Vein endothelial cell (primary cell): Measurements from ENCODE around the gene SNAP29. TPM values are rescaled to one million over a fixed set of nuclear protein-coding genes. Genes with fewer than 3 reads are reported as not detected.

Experiments used
- total RNA-seq: library from RNA; depleted of rRNA; stranded (reverse); fragments of >200 nt; gene quantifications from 2 replicates; pipeline ENCODE4 v1.2.3, GENCODE V29; 2012

The SNAP29 gene
- total RNA-seq, result 9.7 and 13.4 TPM in 2 replicates

DNA sequence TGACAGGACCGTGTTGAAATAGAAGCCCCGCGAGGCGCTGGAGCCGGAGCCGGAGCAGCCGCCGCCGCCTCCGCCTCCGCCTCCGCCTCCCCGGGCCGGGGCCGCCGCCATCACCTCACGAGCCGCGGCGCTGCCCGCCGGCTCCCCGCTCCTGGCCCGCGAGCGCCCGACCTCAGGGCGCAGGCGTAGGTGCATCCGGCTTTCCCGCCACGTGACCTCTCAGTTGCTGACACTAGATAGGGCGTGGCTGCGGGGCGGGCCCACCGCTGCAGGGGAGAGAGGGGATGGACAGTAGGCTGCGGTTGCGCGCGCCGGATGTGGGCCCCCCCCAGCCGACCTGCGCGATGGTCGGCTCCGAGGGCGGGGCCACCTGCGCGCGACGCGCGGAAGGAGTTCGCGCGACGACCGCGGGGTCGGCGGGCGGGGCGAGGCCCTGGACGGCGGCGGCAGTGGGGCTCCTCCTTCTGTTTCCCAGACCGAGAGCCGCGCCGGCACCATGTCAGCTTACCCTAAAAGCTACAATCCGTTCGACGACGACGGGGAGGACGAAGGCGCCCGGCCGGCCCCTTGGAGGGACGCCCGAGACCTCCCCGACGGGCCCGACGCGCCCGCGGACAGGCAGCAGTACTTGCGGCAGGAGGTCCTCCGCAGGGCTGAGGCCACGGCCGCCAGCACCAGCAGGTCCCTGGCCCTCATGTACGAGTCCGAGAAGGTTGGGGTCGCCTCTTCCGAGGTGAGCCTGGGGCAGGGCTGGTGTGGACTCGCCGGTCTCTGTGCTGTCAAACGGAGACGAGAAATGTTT is at the start of gene SNAP29, which contains the start of gene PI4KA:
SNAP29 (plus strand) TSS at position 393 of the 802 bp plus-strand sequence; CDS start at position 497, 104 bp downstream.
PI4KA (minus strand) TSS at position 197 of the 802 bp plus-strand sequence; CDS start at position 111, 86 bp downstream.

DNA sequence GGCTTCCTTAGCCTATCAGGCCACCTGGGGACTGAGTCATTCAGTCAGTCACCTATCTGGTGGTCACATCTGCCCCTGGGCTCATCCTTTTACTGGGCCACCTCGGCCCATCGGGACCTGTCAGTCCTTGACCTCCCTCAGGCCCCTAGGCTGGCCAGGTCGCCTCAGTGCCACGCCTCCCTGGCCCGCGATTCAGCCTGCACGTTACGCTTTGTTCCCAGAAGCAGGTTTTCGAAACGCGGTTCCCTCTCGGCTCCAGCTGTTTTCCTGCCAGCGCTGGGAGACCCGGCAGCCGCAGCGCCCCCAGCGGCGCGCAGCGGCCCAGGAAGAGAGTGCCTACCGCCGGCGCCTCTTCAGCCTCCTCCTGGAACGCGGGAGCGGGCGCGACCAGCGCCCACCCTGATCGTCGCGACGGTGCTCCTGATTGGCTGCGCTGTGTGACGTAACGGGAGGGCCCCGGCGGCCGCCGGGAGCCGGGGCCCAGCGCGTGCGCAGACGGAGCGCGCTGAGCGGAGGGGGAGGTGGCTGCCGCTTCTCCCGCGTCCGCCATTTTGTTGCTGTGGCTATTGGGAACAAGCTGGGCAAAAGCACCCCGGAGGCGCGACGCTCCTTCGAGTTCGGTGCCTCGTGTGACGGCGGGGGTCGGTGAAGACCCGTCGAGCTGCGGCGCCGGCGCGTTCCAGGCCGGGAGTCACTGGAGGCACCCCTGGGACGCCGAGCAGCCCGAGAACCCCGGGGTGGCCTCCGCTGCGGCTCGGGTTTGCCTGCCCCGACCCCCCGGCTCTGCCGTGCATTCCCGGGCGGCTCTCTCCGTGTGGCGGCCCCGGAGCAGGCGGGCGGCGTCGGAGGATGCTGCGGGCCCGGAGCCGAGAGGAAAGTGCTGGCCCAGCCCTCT is 58.4 kb downstream of the SNAP29 start, which contains the start of gene CRKL:
CRKL (plus strand) TSS at position 492 of the 895 bp plus-strand sequence. CDS start 528 bp downstream, outside the sequence.

Other genes with a start within 250 kb of the SNAP29 start
- 0.38 TPM in 1 of 2 replicates, not detected in the other for gene SERPIND1, start 84.9 kb upstream of the SNAP29 start, total RNA-seq
- 37.8 and 44.4 TPM in 2 replicates for gene PI4KA, start 196 bp upstream of the SNAP29 start, total RNA-seq
- gene CRKL, start 58.4 kb downstream of the SNAP29 start, total RNA-seq, result 48.7 and 54.3 TPM in 2 replicates
- gene AIFM3, start 108.2 kb downstream of the SNAP29 start, total RNA-seq, result 0.10 and 0.33 TPM in 2 replicates
- gene LZTR1, start 123.3 kb downstream of the SNAP29 start, total RNA-seq, result 46.8 and 62.4 TPM in 2 replicates
- gene THAP7, start 143.1 kb downstream of the SNAP29 start, total RNA-seq, result 22.0 and 25.8 TPM in 2 replicates
- under 0.01 TPM in 2 replicates for gene P2RX6, start 156.2 kb downstream of the SNAP29 start, total RNA-seq
- under 0.01 TPM in 1 of 2 replicates, not detected in the other for gene SLC7A4, start 173.6 kb downstream of the SNAP29 start, total RNA-seq
- not detected in 2 replicates for gene LRRC74B, start 186.9 kb downstream of the SNAP29 start, total RNA-seq